ES-I3 (cell line): Measurements from ENCODE around the gene WFS1.

Experiments used
- H3K36me3 ChIP-seq: 2 replicates; pipeline ENCODE4 v1.6.1; 2013; ENCODE audit warnings: mild to moderate bottlenecking, low read length, control low read depth, moderate library complexity; ENCODE audit not compliant: insufficient read depth
- H3K4me1 ChIP-seq: 2 replicates; pipeline ENCODE4 v1.6.1; 2013; ENCODE audit warnings: mild to moderate bottlenecking, control low read depth, low read length; ENCODE audit not compliant: insufficient read depth
- H3K9ac ChIP-seq: 2 replicates; pipeline ENCODE4 v1.6.1; 2013; ENCODE audit warnings: low read depth, mild to moderate bottlenecking, low read length, moderate library complexity
- H3K9me3 ChIP-seq: 2 replicates; pipeline ENCODE4 v1.6.1; 2013; ENCODE audit warnings: mild to moderate bottlenecking, low read length, moderate library complexity; ENCODE audit not compliant: control insufficient read depth, insufficient read depth

The WFS1 gene

DNA sequence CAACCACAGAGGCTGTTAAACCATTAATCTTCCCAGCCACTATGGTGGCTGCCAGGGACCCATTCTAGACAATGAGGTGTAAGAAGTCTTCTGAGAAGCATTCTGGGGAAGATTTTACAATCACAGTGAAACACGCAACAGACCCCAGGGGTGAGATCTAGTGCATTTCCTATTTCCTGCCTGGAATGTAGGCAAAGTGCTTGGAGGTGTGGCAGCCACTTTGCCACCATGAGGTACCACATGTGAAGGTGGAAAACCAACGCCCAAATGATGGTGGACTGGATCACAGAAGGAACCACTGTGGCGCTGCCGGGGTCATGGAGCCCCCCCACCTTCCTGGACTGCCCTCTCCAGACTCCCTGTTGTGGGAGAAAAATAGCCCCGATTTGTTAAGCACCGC lies 61.8 kb downstream of the WFS1 start:
- no peaks in the 10 kb centered on the region for H3K9me3 ChIP-seq
- no peaks in the 10 kb centered on the region; the same call in 1 of the 2 replicates for H3K36me3 ChIP-seq
- H3K4me1 ChIP-seq, result no peaks in the 10 kb centered on the region
- H3K9ac ChIP-seq, result no peak overlapping the region

DNA sequence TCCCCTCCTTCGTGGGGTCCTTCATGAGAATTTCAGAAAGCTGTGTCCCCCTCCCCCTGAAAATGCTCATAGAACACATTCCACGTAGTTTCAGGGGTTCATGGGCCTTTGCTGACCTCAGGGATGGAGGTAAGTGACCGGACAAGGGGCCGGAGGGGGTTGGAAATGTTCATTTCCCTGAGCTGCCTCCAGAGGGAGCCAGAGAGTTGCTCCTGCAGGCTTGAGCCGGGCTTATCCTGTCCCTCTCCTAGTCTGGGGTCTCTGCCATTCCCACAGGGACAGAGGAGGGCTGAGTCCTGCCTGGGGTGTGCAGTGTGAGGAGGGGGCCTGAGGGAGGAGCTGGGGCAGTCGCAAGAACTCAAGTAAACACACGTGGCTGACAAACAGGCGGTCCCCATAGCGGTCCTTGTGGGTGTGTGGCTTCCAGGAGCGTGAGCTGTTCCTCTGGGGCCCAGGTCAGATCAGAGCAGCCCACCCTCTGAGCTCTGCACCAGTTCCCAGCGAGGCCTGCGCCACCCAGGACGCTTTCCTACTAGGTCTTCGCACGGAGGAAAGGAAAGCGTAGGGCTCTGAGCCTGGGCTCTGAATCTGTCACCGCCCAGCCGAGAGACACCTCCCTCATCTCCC lies 62.5 kb downstream of the WFS1 start:
- H3K9me3 ChIP-seq, result no peaks in the 10 kb centered on the region
- H3K9ac ChIP-seq, result no peak overlapping the region
- H3K36me3 ChIP-seq, result no peaks in the 10 kb centered on the region; the same call in 1 of the 2 replicates
- H3K4me1 ChIP-seq, result no peaks in the 10 kb centered on the region

DNA sequence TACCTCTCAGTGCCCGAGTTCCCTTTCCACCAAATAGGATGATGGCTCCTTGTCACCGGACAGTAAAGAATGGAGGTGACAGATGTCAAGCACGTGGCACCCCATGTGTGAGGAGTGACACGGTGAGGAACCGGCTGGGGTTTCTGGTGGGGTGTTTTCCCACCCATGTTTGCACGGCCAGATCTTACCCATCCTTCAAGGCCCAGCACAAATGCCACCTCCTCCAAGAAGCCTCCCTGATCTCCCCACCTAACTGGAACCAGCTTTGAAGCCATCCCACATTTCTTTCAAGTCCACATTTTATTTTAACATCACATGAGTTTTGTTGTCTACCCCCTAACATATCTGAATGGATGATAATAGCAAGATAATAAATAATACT lies 63.0 kb downstream of the WFS1 start:
- Histone ChIP-seq H3K9me3 (no peaks in the 10 kb centered on the region), H3K4me1 (no peaks in the 10 kb centered on the region), H3K36me3 (no peaks in the 10 kb centered on the region; the same call in 1 of the 2 replicates)

DNA sequence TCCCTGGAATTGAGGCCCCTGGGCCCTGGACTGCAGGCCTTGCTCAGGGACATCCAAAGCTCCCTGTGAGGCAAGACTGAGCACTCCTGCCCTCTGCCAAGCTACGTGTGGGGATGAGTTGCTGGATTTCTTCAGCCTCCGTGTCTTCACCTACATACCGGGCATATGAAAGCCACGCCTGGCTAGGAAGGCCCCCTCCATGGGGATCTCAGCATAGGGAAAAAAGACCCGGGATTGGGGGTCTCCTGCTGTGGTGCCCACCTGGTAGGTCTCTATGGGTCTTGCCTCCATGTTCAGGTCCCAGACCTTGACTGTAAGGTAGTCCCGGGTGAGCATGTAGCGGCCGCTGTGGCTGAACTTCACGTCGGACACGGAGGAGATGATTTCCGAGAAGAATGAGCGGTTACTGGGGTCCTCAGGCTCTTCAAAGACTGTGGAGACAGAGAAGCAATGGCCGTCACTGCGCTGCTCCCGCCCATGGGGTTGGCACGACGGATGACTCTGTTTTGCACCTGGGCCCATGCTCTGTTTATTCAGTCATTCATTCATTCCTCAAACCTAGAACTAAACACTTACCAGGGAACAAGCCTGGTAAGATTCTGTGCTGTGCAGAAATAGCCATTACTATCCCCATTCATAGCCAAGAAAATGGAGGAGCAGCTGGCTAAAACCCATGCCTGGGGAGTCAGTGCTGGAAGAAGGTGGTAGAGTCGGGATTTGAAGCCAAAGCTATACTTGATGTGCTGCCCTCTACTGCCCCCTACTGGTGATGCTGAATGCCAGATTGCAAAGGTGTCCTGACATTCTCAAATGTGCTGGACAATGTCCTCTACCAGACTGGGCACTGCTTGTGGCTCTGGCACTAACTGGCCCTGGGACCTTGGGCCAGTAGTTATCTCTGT lies 63.9 kb downstream of the WFS1 start:
- Histone ChIP-seq H3K9me3 (no peaks in the 10 kb centered on the region), H3K36me3 (no peaks in the 10 kb centered on the region; the same call in 1 of the 2 replicates), H3K9ac (no peak overlapping the region), H3K4me1 (no peaks in the 10 kb centered on the region)

More for the DNA sequence above, 63.0 kb downstream of the WFS1 start:
- H3K9ac ChIP-seq, result no peak overlapping the region

DNA sequence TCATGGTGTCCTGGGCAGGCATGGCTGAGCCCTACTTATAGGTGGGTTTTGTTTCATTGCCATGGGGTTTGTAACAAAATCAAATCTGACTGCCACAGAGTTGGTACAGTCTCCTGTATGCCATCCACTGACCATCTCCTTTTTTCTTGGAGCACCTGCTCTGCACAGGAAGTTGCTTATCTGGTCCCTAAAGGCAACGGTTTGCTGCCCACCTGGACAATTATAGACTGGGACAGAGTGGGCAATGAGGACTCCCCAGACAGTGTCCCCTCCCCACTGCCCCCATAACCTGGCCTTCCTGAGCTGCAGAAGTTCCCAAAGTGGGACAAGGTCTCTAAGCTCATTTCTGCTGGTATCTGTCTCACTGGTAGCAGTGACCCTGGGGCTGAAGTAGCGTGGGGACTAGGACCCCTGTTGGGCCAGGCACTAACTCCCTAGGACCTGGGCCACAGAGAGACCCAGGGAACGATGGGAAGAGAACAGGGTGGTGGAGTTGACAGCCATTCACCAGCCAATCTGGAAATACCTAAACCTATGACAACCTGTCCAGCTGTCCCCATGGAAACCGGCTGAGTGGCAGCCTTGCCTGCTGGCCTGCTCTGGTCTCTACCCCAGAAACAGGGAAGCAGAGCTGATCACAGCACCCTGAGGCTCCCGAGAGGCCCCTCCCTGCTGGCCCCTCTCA lies 64.7 kb downstream of the WFS1 start:
- no peak overlapping the region for H3K9ac ChIP-seq
- H3K36me3 ChIP-seq, result no peaks in the 10 kb centered on the region; the same call in 1 of the 2 replicates
- no peaks in the 10 kb centered on the region for H3K9me3 ChIP-seq
- no peaks in the 10 kb centered on the region for H3K4me1 ChIP-seq

DNA sequence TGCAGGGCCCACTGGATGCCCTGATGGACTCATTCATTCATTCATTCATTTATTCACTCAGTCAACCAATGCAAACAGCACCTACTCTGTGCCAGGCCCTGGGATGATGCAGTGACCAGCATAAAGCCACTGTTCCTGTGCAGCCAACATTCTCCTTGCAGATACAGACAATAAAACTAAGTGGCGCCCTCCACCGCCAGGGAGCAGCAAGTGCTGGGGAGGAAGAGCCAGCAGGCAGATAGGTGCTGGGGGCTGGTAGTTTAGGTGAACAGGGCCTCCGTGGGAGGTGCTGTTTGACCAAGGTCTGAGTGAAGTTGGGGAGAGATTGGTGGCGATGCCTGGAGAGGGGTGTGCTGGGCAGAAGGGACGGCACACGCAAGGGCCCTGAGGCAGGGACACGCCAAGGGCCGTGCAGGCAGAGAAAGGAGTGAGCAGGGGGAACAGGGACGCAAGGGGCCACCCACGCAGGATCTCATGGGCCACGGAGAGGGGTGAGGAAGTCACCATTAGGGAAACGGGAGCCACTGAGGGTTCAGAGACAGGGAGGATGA lies 65.5 kb downstream of the WFS1 start:
- H3K36me3 ChIP-seq, result no peaks in the 10 kb centered on the region; the same call in 1 of the 2 replicates
- H3K9ac ChIP-seq, result no peak overlapping the region
- H3K9me3 ChIP-seq, result no peaks in the 10 kb centered on the region
- H3K4me1 ChIP-seq, result no peaks in the 10 kb centered on the region

DNA sequence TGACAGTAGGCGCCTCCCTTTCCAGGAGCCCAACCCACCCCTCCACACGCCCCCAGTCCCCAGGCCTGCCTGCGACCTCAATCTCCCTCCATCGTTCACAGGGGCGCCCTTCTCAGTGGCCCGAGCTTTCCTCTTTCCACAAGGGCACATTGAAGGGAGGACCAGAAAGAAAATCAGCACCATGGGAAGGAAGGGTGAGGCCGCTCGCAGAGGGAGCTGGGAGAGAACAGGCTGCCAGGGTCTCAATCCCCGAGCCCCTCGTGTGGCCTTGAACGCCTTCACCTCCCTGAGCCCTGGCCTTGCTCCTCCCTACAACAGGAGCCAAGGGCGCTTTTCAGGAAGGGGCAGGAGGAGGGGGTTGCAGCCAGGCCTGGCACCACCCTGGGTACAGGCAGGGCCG lies 66.5 kb downstream of the WFS1 start:
- no peak overlapping the region for H3K9ac ChIP-seq
- no peaks in the 10 kb centered on the region; the same call in 1 of the 2 replicates for H3K36me3 ChIP-seq
- no peaks in the 10 kb centered on the region for H3K4me1 ChIP-seq
- no peaks in the 10 kb centered on the region for H3K9me3 ChIP-seq

DNA sequence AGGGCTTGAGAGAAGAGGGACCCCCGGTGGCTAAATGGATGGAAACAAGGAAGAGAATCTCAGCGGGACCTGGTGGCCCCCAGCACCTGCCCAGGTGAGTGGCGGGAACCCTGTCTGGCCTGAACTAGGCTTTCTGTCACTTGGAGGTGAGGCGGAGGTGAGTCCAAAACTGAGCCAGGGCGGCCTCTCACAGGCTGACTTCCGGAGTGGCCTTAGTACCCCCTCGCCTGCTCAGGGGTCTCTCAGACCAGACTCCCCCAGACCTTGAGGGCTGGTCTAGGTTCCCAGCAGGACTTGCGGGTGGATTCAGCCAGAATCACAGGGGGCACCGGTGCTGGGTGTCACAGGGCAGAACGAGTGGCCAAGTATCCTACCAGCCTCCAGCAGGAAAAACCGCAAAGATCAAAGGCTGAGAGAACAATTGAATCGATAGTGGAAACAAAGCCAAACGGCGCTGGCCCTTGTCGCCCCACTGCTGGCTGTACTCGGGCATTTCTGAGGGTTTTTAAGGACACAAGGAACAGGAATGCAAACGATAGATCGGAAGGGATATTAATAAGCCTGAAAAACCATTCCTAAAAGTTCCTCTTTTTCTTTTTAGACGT lies 67.8 kb downstream of the WFS1 start:
- H3K4me1 ChIP-seq, result no peaks in the 10 kb centered on the region
- no peak overlapping the region for H3K9ac ChIP-seq
- H3K36me3 ChIP-seq, result no peaks in the 10 kb centered on the region; the same call in 1 of the 2 replicates
- no peaks in the 10 kb centered on the region for H3K9me3 ChIP-seq

DNA sequence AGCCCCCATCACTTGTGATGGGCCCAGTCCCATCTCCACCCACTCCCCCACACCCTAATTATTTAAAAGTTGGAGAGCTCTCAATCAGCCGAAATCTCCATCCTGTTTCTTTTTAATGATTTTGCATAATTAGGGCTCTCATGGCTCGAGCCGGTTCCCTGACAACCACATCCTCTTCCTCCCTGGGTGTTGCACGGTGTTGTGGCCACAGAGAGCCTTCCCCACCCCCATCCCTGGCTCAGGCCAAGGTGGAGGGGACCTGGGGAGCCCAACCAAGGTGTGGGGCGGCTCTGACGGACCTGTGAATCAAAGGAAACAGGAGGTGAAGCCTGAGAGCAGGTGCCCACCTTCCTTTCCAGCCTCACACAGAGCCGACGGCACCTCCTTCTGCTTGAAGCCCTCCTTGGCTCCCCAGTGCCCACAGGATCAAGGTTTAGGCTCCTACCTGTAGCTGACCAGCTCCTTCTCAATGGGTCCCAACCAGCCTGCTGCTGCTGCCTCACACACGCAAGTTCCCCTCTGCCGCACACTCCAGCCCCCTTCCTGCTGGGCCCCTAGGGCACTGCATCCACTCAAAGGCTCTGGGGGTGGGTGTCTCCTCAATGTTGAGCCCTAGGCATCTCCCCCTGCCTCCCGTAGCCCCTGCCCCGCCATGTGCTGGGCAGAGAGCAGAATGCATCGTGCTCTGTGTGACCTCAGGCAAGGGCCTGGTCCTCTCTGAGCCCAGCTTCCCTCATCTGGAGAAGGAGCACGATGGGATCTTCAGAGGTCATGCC lies 68.7 kb downstream of the WFS1 start:
- H3K4me1 ChIP-seq, result no peaks in the 10 kb centered on the region
- H3K9me3 ChIP-seq, result no peaks in the 10 kb centered on the region
- H3K9ac ChIP-seq, result no peak overlapping the region
- H3K36me3 ChIP-seq, result no peaks in the 10 kb centered on the region; the same call in 1 of the 2 replicates

DNA sequence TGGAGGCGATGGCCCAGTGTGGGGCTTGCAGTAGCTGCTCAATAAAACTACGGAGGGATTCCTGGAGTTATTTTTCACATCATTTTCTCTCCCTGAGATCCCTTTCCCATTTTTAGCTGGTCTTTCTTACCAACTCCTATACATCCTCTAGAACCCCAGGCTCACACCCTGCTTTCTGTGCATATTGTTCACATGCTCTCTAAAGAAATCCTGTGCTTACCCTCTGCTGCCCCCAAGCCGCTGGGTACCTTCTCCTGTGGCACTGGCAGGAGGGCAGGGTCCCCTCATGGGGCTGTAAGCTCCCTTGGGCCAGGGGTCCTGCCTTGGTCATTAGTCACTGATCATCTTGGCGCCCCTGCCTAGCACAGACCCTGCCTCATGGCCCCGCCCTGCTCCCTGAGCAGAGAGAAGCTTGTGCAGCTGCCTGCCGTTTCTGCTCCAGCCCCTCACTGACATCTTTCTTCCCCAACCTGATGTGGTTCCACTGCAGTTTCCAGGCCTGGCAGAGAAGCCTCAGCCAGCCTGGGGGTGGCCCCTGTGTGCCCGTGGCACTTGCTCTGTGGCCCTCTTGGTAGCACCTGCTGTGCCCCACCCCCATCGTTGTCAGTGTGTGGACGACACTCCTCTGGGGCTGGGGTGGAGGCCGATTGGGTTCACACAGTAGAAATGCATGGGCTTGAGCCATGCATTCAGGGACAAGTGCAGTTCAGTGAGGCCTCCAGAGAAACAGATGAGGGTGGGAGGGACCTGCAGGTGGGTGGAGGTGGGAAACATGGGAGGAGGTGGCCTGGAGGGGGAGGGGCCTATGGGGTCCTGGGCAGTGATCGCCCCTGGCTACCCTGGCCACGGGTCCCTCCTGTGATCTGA lies 69.5 kb downstream of the WFS1 start:
- H3K36me3 ChIP-seq, result no peaks in the 10 kb centered on the region; the same call in 1 of the 2 replicates
- no peak overlapping the region for H3K9ac ChIP-seq
- no peaks in the 10 kb centered on the region for H3K4me1 ChIP-seq
- no peaks in the 10 kb centered on the region for H3K9me3 ChIP-seq

DNA sequence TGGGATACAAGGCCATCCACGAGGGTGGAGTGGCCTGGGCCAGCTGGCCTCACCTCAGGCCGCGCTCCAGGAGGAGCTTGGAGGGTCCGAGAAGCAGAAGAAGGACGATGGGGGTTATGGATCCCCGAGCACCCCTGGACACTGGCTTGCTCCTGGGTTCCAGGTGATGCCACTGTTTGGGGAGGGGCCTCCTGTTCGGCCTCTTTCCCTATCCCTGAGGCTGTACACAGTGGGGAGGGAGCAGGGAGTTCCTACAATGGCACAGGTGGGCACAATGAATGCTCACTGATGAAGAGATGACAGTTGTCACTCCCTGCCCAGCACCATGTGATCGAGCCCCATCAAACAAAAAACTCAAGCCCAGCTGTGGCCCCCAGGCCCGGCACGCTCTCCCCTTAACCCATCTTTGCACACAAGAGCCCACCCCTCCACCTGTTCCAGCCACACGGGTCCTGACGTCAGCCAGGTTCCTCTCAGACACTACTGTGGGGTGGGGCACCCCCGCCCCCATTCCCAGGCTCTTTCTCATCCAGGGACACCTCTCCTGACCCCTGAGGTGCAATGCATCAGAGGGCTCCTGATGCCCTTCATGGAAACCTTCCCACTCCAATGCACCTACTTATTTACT lies 70.3 kb downstream of the WFS1 start:
- Histone ChIP-seq H3K9ac (no peak overlapping the region), H3K4me1 (no peaks in the 10 kb centered on the region), H3K36me3 (no peaks in the 10 kb centered on the region), H3K9me3 (no peaks in the 10 kb centered on the region)

DNA sequence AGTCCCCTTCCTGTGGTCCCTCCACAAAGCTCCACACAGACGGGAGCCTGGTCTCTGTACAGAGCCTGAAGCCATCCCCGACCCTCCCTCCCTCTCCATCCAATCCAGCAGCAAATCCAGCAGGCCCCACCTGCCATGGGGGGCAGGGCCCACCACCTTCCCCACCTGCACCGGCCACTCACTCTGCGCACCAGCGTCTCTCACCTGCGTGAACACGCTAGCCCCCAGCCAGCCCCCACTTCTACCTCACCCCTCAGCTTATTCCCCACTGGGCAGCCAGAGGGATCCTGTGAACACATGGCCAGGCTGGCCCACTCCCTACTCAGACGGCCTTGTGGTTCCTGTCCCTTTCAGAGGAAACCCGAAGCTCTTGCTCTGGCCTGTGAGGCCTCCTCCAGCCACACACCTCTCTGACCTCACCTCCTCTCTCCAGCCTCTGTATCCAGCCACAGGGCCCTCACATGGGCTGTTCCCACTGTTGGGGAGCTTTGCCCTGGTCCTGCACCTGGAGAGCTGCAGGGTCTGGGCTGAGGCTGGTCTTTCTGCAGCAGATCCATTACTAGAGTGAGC lies 70.9 kb downstream of the WFS1 start:
- Histone ChIP-seq H3K36me3 (no peaks in the 10 kb centered on the region), H3K9me3 (no peaks in the 10 kb centered on the region), H3K9ac (no peak overlapping the region), H3K4me1 (no peaks in the 10 kb centered on the region)
